PFSK-1 (cell line): ENCODE measurements around the gene TM4SF18.

Experiments used
- FOXP2 ChIP-seq: optimal IDR thresholded peaks from 2 replicates; pipeline ENCODE3; 2011; ENCODE audit warnings: borderline replicate concordance, control low read depth, inconsistent platforms; ENCODE audit not compliant: insufficient read depth; ENCODE audit errors: extremely low read length, extremely low read depth
- POLR2AphosphoS5 ChIP-seq: IDR thresholded peaks from 2 replicates; pipeline ENCODE4 v1.6.1; 2012; ENCODE audit warnings: low read depth, mild to moderate bottlenecking, control low read depth, low read length, moderate library complexity
- REST ChIP-seq, 2 experiments: IDR thresholded peaks; 2 replicates each; pipeline versions ENCODE4 v1.6.1 to v1.8.0; 2011 to 2012; ENCODE audit warnings: low read depth in 2 of 2, low read length in 2 of 2, control low read depth in 1 of 2, inconsistent platforms in 1 of 2, mild to moderate bottlenecking in 1 of 2, moderate library complexity in 1 of 2; ENCODE audit not compliant: insufficient read depth in 1 of 2
- SIN3A ChIP-seq: IDR thresholded peaks from 2 replicates; pipeline ENCODE4 v1.6.1; 2012; ENCODE audit warnings: mild to moderate bottlenecking, low read length, moderate library complexity, borderline replicate concordance; ENCODE audit not compliant: insufficient read depth
- TAF1 ChIP-seq: IDR thresholded peaks from 2 replicates; pipeline ENCODE4 v1.6.1; 2012; ENCODE audit warnings: low read length, control low read depth, borderline replicate concordance; ENCODE audit not compliant: insufficient read depth

Gene TM4SF18

GRCh38 chr3:149314807-149315578 lies 18.4 kb downstream of the TM4SF18 start:
- no peak for TF ChIP-seq SIN3A
- TF ChIP-seq POLR2AphosphoS5, result no peak

- TF ChIP-seq TAF1, result no peak
- no peak for TF ChIP-seq REST (IDR thresholded peaks at IDR 0.05; ENCODE audit: insufficient read depth in 1 of 2, low read depth in 2 of 2, low read length in 2 of 2)
- TF ChIP-seq SIN3A, result no peak
- TF ChIP-seq POLR2AphosphoS5, result no peak
- no peak for TF ChIP-seq FOXP2
Measured at GRCh38 chr3:149313542-149313941, 19.9 kb downstream of the TM4SF18 start.

GRCh38 chr3:149310796-149311534 lies 22.5 kb downstream of the TM4SF18 start:
- TF ChIP-seq TAF1 (no peak), SIN3A (no peak), FOXP2 (no peak), POLR2AphosphoS5 (no peak), REST (IDR thresholded peaks at IDR 0.05; ENCODE audit: insufficient read depth in 1 of 2, low read depth in 2 of 2, low read length in 2 of 2) (no peak)

GRCh38 chr3:149307435-149307783 lies 26.0 kb downstream of the TM4SF18 start:
- no peak for TF ChIP-seq REST (IDR thresholded peaks at IDR 0.05; ENCODE audit: insufficient read depth in 1 of 2, low read depth in 2 of 2, low read length in 2 of 2)
- no peak for TF ChIP-seq POLR2AphosphoS5
- TF ChIP-seq TAF1, result no peak
- no peak for TF ChIP-seq FOXP2
- no peak for TF ChIP-seq SIN3A

GRCh38 chr3:149306751-149307434 lies 26.5 kb downstream of the TM4SF18 start:
- TF ChIP-seq POLR2AphosphoS5 (no peak), SIN3A (no peak), REST (IDR thresholded peaks at IDR 0.05; ENCODE audit: insufficient read depth in 1 of 2, low read depth in 2 of 2, low read length in 2 of 2) (no peak), TAF1 (no peak), FOXP2 (no peak)
